H7 (cell line): ENCODE data around the gene SBNO1. TPM values are rescaled to one million over a fixed set of nuclear protein-coding genes. Genes with fewer than 3 reads are reported as not detected.
A peak's percentile ranks its signal among the peaks of the same experiment; 100 is the strongest.
"Not testable (repeated sequence)": the region's sequence is repeated elsewhere in the genome, so short reads cannot be mapped to it uniquely, and the experiment has no call there.

ENCODE experiments used
- DNase-seq: peaks from one replicate; pipeline ENCODE4 v3.0.0; 2012
- H3K27me3 ChIP-seq: 2 replicates; pipeline ENCODE4 v1.6.0; 2011; ENCODE audit warnings: mild to moderate bottlenecking, low read length; ENCODE audit not compliant: control insufficient read depth, insufficient read depth
- H3K36me3 ChIP-seq: replicated peaks from 2 replicates; pipeline ENCODE4 v1.5.1; 2011; ENCODE audit warnings: low read length; ENCODE audit not compliant: control insufficient read depth, insufficient read depth
- H3K4me3 ChIP-seq: 2 replicates; pipeline ENCODE4 v1.5.1; 2011; ENCODE audit warnings: low read depth, mild to moderate bottlenecking, control low read depth, low read length, moderate library complexity; ENCODE audit not compliant: insufficient read depth
- total RNA-seq: library from RNA; depleted of rRNA; stranded (reverse); fragments of >200 nt; shearing (Covaris generic); gene quantifications from 2 replicates; pipeline ENCODE4 v1.2.3, GENCODE V29; 2014; rRNA removed

Gene SBNO1
- total RNA-seq = 17.7 and 25.0 TPM in 2 replicates

- no peaks in the 10 kb centered on the region for H3K27me3 ChIP-seq
- no peaks in the 10 kb centered on the region for H3K36me3 ChIP-seq
- peak within 1 kb of the TSS; percentile 92 for H3K4me3 ChIP-seq
- DNase-seq = peak; percentile 99
Measured at GRCh38 chr12:123364532-123365024, at the start of gene SBNO1. TSS of gene SBNO1 (minus strand) at chr12:123364847. CDS start at chr12:123350441, 14,406 bp downstream.

- H3K27me3 ChIP-seq = no peaks in the 10 kb centered on the region
Measured at GRCh38 chr12:123410041-123410412, 45.4 kb upstream of the SBNO1 start.

GRCh38 chr12:123409284-123410040 lies 44.8 kb upstream of the SBNO1 start:
- not testable (repeated sequence) for H3K4me3 ChIP-seq, DNase-seq, H3K27me3 ChIP-seq
- peaks cover 12% of the 10 kb centered on the region for H3K36me3 ChIP-seq

More at GRCh38 chr12:123410041-123410412, 45.4 kb upstream of the SBNO1 start:
- H3K36me3 ChIP-seq = peaks cover 9% of the 10 kb centered on the region
- DNase-seq = no peak
- no peak overlapping the region for H3K4me3 ChIP-seq

DNA sequence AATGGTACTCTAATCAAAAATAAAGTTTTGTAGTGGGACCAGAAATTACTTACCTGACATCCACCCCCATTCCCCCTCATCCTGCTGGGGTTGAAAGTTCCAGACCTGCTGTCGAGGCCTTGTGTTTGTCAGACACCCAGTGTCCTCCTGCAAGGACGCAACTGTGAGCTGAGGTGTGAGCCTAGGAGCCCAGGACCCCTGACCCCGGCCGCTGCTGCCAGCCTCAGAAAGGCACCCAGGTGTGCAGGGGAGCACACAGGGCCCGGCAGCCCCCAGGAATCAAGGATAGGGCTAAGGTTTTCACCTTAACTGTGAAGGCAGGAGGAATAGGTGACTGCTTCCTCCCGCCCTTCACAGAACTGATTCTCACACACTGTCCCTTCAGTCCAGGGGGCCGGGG lies 44.0 kb upstream of the SBNO1 start:
- not testable (repeated sequence) for DNase-seq, H3K4me3 ChIP-seq, H3K27me3 ChIP-seq
- H3K36me3 ChIP-seq = peaks cover 18% of the 10 kb centered on the region

- H3K27me3 ChIP-seq, H3K4me3 ChIP-seq, DNase-seq: not testable (repeated sequence)
- peaks cover 22% of the 10 kb centered on the region for H3K36me3 ChIP-seq
Measured at GRCh38 chr12:123407934-123408333, 43.3 kb upstream of the SBNO1 start.

DNA sequence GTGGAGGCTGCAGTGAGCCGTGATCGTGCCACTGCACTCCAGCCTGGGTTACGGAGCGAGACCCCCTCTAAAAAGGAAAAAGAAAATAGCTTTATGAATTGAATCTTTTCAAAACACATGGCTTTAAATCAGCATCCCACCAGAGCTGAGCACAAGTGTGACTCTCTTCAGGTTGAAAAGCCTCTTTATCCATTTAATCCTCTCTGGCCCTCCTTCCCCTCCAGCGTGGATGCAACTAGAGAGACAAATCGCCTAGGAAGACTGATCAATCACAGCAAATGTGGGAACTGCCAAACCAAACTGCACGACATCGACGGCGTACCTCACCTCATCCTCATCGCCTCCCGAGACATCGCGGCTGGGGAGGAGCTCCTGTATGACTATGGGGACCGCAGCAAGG lies 42.6 kb upstream of the SBNO1 start:
- DNase-seq, H3K27me3 ChIP-seq, H3K4me3 ChIP-seq: not testable (repeated sequence)
- peaks cover 27% of the 10 kb centered on the region for H3K36me3 ChIP-seq

DNA sequence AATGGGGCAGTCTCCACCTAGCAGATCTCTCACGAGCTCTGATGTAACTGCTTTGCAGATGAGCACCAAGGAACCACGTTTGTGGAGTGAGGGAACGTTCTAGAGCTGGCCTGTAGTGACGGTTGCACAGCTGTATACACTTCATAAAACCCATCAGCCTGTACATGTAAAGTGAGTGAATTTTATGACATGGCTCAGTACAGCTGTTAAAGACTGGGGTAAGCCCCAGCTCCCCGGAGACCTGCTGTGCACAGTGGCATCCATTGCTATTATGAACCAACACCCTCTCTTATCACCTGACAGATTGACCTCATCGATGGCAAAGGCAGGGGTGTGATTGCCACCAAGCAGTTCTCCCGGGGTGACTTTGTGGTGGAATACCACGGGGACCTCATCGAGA lies 39.9 kb upstream of the SBNO1 start:
- no peak overlapping the region for H3K4me3 ChIP-seq
- no peaks in the 10 kb centered on the region; the same call in none of the 2 replicates for H3K27me3 ChIP-seq
- DNase-seq = no peak
- peaks cover 29% of the 10 kb centered on the region for H3K36me3 ChIP-seq

DNA sequence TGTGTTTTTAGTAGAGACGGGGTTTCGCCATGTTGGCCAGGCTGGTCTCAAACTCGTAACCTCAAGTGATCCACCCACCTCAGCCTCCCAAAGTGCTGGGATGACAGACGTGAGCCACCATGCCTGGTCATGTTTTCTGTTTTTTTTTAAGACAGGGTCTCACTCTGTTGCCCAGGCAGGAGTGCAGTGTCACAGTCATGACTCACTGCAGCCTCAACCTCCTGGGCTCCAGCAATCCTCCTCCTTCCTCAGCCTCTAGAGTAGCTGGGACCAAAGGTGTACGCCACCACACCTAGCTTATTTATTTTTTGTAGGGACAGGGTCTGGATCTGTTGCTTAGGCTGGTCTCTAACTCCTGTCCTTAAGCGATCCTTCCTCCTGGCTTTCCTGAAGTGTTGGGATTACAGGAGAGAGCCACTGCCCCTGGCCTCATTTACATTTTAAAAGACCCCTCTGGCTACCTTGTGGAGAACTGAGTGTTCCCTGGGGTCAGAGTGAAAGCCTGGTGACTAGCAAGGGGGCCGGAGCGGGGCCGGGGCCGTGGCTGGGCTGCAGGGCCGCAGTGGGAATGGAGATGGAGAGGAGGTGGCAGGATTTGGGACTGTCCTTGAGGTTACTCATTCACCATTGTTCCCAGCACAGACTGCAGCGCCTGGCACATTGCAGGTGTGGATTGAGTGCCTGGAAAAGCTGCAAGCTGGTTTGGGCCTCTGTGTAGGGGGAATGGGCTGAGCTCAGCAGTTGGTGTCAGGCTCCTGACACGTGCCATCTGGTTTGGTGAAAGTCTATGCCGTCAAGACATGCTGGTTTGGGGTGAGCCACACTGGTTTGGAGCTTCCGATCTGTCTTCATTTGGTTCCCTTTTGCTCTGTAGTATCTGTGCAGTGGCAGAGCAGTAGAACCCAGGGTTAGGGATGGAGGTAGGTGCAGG lies 37.4 kb upstream of the SBNO1 start:
- H3K27me3 ChIP-seq = no peaks in the 10 kb centered on the region; the same call in none of the 2 replicates
- peak; percentile 93 for DNase-seq
- peaks cover 30% of the 10 kb centered on the region for H3K36me3 ChIP-seq
- H3K4me3 ChIP-seq = no peak overlapping the region

- Histone ChIP-seq H3K36me3 (peaks cover 40% of the 10 kb centered on the region), H3K4me3 (no peak overlapping the region), H3K27me3 (no peaks in the 10 kb centered on the region; the same call in none of the 2 replicates)
- no peak for DNase-seq
Measured at GRCh38 chr12:123399255-123399617, 34.6 kb upstream of the SBNO1 start.

- no peak overlapping the region for H3K4me3 ChIP-seq
- H3K36me3 ChIP-seq = peaks cover 38% of the 10 kb centered on the region
- no peaks in the 10 kb centered on the region; the same call in 1 of the 2 replicates for H3K27me3 ChIP-seq
- peak; percentile 32 for DNase-seq
Measured at GRCh38 chr12:123398550-123399254, 34.1 kb upstream of the SBNO1 start.

GRCh38 chr12:123398177-123398549 lies 33.5 kb upstream of the SBNO1 start:
- H3K36me3 ChIP-seq = peaks cover 33% of the 10 kb centered on the region

GRCh38 chr12:123397400-123397799 lies 32.8 kb upstream of the SBNO1 start:
- H3K27me3 ChIP-seq = no peaks in the 10 kb centered on the region
- no peak for DNase-seq
- H3K36me3 ChIP-seq = peaks cover 30% of the 10 kb centered on the region
- no peak overlapping the region for H3K4me3 ChIP-seq

More at GRCh38 chr12:123398177-123398549, 33.5 kb upstream of the SBNO1 start:
- DNase-seq = no peak
- no peak overlapping the region for H3K4me3 ChIP-seq
- no peaks in the 10 kb centered on the region; the same call in 1 of the 2 replicates for H3K27me3 ChIP-seq

GRCh38 chr12:123396954-123397353 lies 32.3 kb upstream of the SBNO1 start:
- Histone ChIP-seq H3K4me3 (no peak overlapping the region), H3K27me3 (no peaks in the 10 kb centered on the region), H3K36me3 (peaks cover 32% of the 10 kb centered on the region)
- DNase-seq = no peak

- H3K4me3 ChIP-seq = no peak overlapping the region
- no peaks in the 10 kb centered on the region for H3K27me3 ChIP-seq
- DNase-seq = no peak
- peaks cover 36% of the 10 kb centered on the region for H3K36me3 ChIP-seq
Measured at GRCh38 chr12:123396543-123396942, 31.9 kb upstream of the SBNO1 start.
